CD4-positive, alpha-beta T cell treated with Interleukin-1 beta for 1 hour (primary cell): ENCODE results near the gene CCDC184.
"Not testable (repeated sequence)": the region's sequence is repeated elsewhere in the genome, so short reads cannot be mapped to it uniquely, and the experiment has no call there.

Experiments
- DNase-seq, 2 donors: peaks; one replicate each; pipeline ENCODE4 v3.0.0-alpha.2; 2020 to 2022

The CCDC184 gene

GRCh38 chr12:48183091-48183875, at the start of gene CCDC184:
Gene CCDC184, plus strand, starts transcription at chr12:48183644. Its CDS starts 479 bp downstream, at chr12:48184123.
- peak; percentile 85 to 86 for DNase-seq

GRCh38 chr12:48135027-48135426, 48.4 kb upstream of the CCDC184 start:
- no peak for DNase-seq

GRCh38 chr12:48142818-48143674, 40.4 kb upstream of the CCDC184 start:
- no peak for DNase-seq

GRCh38 chr12:48143898-48144297, 39.5 kb upstream of the CCDC184 start:
- no peak for DNase-seq

GRCh38 chr12:48145981-48146380, 37.5 kb upstream of the CCDC184 start:
- no peak for DNase-seq

- no peak for DNase-seq
Measured at GRCh38 chr12:48151103-48151771, 32.2 kb upstream of the CCDC184 start.

- not testable (repeated sequence) for DNase-seq
Measured at GRCh38 chr12:48155786-48156185, 27.7 kb upstream of the CCDC184 start.

- no peak for DNase-seq
Measured at GRCh38 chr12:48156652-48157017, 26.8 kb upstream of the CCDC184 start.

GRCh38 chr12:48157018-48157888, 26.2 kb upstream of the CCDC184 start, which contains the start of gene ASB8:
Gene ASB8, minus strand, starts transcription at chr12:48157515. Its CDS starts 4,019 bp downstream, at chr12:48153496.
- DNase-seq = peak; percentile 99

GRCh38 chr12:48157889-48158370, 25.5 kb upstream of the CCDC184 start:
- DNase-seq = peak in 1 of 2 donors; percentile 15

GRCh38 chr12:48160046-48160445, 23.4 kb upstream of the CCDC184 start:
- no peak for DNase-seq

GRCh38 chr12:48160807-48161206, 22.6 kb upstream of the CCDC184 start:
- DNase-seq = no peak

- DNase-seq = no peak
Measured at GRCh38 chr12:48163150-48163747, 20.2 kb upstream of the CCDC184 start.

GRCh38 chr12:48164451-48164850, 19.0 kb upstream of the CCDC184 start:
- no peak for DNase-seq

GRCh38 chr12:48165089-48165981, 18.1 kb upstream of the CCDC184 start:
- peak; percentile 52 to 77 for DNase-seq

- no peak for DNase-seq
Measured at GRCh38 chr12:48169011-48169410, 14.4 kb upstream of the CCDC184 start.

GRCh38 chr12:48175613-48176416, 7.6 kb upstream of the CCDC184 start:
- DNase-seq = no peak

GRCh38 chr12:48176417-48176751, 7.1 kb upstream of the CCDC184 start:
- DNase-seq = no peak

- DNase-seq = no peak
Measured at GRCh38 chr12:48177982-48178381, 5.5 kb upstream of the CCDC184 start.

- no peak for DNase-seq
Measured at GRCh38 chr12:48179466-48179865, 4.0 kb upstream of the CCDC184 start.
